Duodenal mucosa (tissue), 2 donors: ENCODE measurements around the gene MMP7.

Experiments
- H3K27ac ChIP-seq: one replicate; pipeline ENCODE4 v1.7.0; 2013; ENCODE audit warnings: low read depth, low read length
- H3K27me3 ChIP-seq, 2 donors: one replicate each; pipeline ENCODE4 v1.7.0; 2013; ENCODE audit warnings: low read length in 2 of 2, control low read depth in 1 of 2; ENCODE audit not compliant: insufficient read depth in 2 of 2, control insufficient read depth in 1 of 2
- H3K36me3 ChIP-seq, 2 donors: one replicate each; pipeline ENCODE4 v1.7.0; 2013; ENCODE audit warnings: low read length in 2 of 2, control low read depth in 1 of 2; ENCODE audit not compliant: insufficient read depth in 2 of 2, control insufficient read depth in 1 of 2
- H3K4me1 ChIP-seq, 2 donors: one replicate each; pipeline ENCODE4 v1.7.0; 2013; ENCODE audit warnings: low read length in 2 of 2, control low read depth in 1 of 2; ENCODE audit not compliant: insufficient read depth in 2 of 2, control insufficient read depth in 1 of 2
- H3K4me3 ChIP-seq, 2 donors: one replicate each; pipeline ENCODE4 v1.7.0; 2013; ENCODE audit warnings: low read length in 2 of 2, low read depth in 1 of 2
- H3K9ac ChIP-seq, 2 donors: one replicate each; pipeline ENCODE4 v1.7.0; 2013; ENCODE audit warnings: low read length in 2 of 2, low read depth in 1 of 2
- H3K9me3 ChIP-seq, 2 donors: one replicate each; pipeline ENCODE4 v1.7.0; 2013; ENCODE audit warnings: low read length in 2 of 2, control low read depth in 1 of 2; ENCODE audit not compliant: control insufficient read depth in 1 of 2

The MMP7 gene

GRCh38 chr11:102561636-102562035, 31.1 kb upstream of the MMP7 start:
- H3K4me1 ChIP-seq: peaks cover 6 to 11% of the 10 kb centered on the region in 2 donors
- no peaks in the 10 kb centered on the region for H3K36me3 ChIP-seq
- no peak overlapping the region for H3K27ac ChIP-seq

DNA sequence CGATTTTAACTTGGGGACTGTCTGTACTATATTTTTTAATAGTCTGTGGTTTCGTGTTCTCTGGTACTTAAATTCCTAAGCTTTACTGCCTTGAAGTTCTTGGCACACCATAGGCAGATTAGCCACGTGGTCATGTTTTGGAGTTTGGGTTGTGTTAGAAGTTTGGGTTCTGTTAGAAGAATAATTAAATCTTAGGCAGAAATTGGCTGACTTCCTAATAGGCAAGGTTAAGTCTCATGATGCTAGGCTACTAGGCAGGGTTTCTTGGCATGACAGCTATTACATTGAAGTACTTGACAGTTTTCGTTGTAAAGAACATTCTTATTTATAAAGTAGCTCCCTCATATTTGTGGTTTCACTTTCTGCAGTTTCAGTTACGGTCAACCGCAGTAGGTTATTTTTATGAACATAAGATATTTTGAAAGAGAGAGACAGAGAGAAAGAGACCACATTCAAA, 30.0 kb upstream of the MMP7 start:
- no peak overlapping the region for H3K9ac ChIP-seq
- no peaks in the 10 kb centered on the region for H3K9me3 ChIP-seq
- no peaks in the 10 kb centered on the region for H3K27me3 ChIP-seq
- no peaks in the 10 kb centered on the region for H3K36me3 ChIP-seq
- H3K4me3 ChIP-seq: peak overlapping the region; percentile 5 to 12
- peaks cover 6 to 11% of the 10 kb centered on the region in 2 donors for H3K4me1 ChIP-seq
- no peak overlapping the region for H3K27ac ChIP-seq

More at GRCh38 chr11:102561636-102562035, 31.1 kb upstream of the MMP7 start:
- Histone ChIP-seq H3K27me3 (no peaks in the 10 kb centered on the region), H3K9ac (no peak overlapping the region), H3K4me3 (no peak overlapping the region), H3K9me3 (peaks cover 2 to 6% of the 10 kb centered on the region in 2 donors)

DNA sequence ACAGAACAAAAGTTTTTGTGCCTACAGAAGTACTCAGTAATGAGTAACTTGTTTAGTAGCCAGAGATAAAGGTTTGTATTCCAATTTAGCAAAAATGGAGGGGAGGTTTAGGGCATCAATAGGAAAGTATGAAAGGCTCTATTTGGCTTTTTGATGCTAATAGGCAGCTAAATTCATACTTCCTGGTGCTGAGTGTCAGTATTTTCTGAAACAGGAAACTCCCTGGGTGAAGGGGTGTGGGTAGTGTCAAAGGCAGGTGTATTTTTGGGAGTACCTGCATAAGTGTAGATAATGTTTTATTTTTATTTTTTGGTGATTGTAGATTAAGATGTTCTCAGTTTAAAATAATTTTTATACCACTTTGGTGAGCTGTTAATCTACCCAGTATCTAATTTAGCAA, 29.3 kb upstream of the MMP7 start:
- Histone ChIP-seq H3K27ac (no peak overlapping the region), H3K9me3 (no peaks in the 10 kb centered on the region), H3K4me1 (peaks cover 6 to 7% of the 10 kb centered on the region in 2 donors), H3K4me3 (no peak overlapping the region), H3K36me3 (no peaks in the 10 kb centered on the region), H3K9ac (no peak overlapping the region), H3K27me3 (no peaks in the 10 kb centered on the region)

DNA sequence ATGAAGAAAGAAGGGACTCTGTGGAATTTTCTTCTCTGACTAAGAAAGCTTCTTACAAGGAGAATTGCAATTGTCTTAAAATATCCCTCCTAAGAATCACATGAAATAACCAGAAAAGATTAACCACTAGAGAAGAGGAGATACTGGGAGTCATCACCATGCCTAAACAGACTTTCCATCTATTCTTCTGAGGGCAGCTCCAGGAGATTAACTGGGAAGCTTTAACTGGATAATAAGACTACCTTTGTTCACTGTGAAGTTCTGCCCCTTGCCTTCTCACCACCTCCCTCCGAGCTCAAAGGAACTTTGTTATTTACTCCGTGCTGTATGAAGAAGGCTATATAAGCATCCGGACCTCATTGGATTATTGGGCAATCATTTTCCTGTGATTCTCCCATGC, 24.5 kb upstream of the MMP7 start:
- Histone ChIP-seq H3K4me3 (no peak overlapping the region), H3K9me3 (no peaks in the 10 kb centered on the region), H3K27ac (no peak overlapping the region), H3K36me3 (no peaks in the 10 kb centered on the region), H3K9ac (no peak overlapping the region), H3K27me3 (no peaks in the 10 kb centered on the region), H3K4me1 (no peaks in the 10 kb centered on the region)

GRCh38 chr11:102553835-102554282, 23.3 kb upstream of the MMP7 start:
- Histone ChIP-seq H3K27ac (no peak overlapping the region), H3K9me3 (no peaks in the 10 kb centered on the region), H3K4me3 (no peak overlapping the region), H3K36me3 (no peaks in the 10 kb centered on the region), H3K4me1 (no peaks in the 10 kb centered on the region), H3K27me3 (no peaks in the 10 kb centered on the region), H3K9ac (no peak overlapping the region)

- H3K4me3 ChIP-seq: no peak overlapping the region
- no peak overlapping the region for H3K9ac ChIP-seq
- H3K9me3 ChIP-seq: no peaks in the 10 kb centered on the region
- no peaks in the 10 kb centered on the region for H3K36me3 ChIP-seq
- no peaks in the 10 kb centered on the region for H3K27me3 ChIP-seq
- no peak overlapping the region for H3K27ac ChIP-seq
- H3K4me1 ChIP-seq: no peaks in the 10 kb centered on the region
Measured at GRCh38 chr11:102552447-102553194, 22.1 kb upstream of the MMP7 start.

DNA sequence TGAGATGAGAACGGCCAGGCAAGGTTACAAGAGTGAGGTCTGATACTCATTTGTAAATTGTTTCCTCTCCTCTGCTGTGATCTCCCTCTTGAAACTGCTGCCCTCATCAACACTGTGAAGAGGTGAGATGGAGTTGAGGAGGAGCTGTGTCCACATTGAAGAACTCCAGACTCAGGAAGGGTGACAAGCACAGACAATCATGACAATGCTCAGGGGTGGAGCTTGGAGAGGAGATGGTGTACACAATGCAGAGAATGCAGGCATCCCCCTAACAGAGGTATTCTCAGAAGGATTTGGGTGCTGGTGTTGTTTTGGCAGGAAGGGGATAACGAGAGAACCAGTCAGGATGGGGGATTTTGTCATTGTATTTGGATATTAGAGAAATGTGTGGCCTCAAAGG, 21.5 kb upstream of the MMP7 start:
- H3K9me3 ChIP-seq: no peaks in the 10 kb centered on the region
- no peak overlapping the region for H3K27ac ChIP-seq
- H3K9ac ChIP-seq: no peak overlapping the region
- H3K4me1 ChIP-seq: no peaks in the 10 kb centered on the region
- H3K36me3 ChIP-seq: no peaks in the 10 kb centered on the region
- H3K4me3 ChIP-seq: no peak overlapping the region
- H3K27me3 ChIP-seq: no peaks in the 10 kb centered on the region

- Histone ChIP-seq H3K9me3 (no peaks in the 10 kb centered on the region), H3K4me3 (no peak overlapping the region), H3K27ac (no peak overlapping the region), H3K4me1 (no peaks in the 10 kb centered on the region), H3K36me3 (no peaks in the 10 kb centered on the region), H3K9ac (no peak overlapping the region), H3K27me3 (no peaks in the 10 kb centered on the region)
Measured at GRCh38 chr11:102551169-102551781, 20.7 kb upstream of the MMP7 start.

DNA sequence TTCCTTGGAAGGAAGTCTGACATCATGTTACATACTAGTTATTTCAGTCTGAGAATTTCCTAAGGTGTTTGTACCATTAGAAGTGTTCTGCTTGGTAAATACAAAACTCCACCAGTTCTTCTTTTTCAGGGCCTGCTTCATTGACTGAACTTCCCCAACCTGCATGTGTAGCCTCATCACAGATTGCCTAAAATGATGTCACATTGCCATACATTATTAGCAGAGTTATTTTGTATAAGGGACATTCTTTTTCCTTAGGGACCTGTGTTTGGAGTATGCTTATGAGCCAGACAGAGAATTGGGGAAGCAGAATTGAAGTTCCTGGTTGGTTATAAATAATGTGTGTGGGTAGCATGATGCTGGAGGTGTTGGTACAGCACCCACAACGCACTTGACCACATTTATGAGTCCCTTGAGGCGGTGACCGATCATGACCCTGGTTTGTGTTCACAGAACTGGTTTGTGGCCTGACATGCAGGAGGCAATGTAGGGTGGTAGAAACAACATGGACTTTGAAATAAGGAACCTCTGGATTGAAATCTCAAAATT, 16.4 kb upstream of the MMP7 start:
- Histone ChIP-seq H3K27ac (no peak overlapping the region), H3K36me3 (no peaks in the 10 kb centered on the region), H3K9me3 (no peaks in the 10 kb centered on the region), H3K4me3 (no peak overlapping the region), H3K9ac (no peak overlapping the region), H3K4me1 (no peaks in the 10 kb centered on the region), H3K27me3 (no peaks in the 10 kb centered on the region)

DNA sequence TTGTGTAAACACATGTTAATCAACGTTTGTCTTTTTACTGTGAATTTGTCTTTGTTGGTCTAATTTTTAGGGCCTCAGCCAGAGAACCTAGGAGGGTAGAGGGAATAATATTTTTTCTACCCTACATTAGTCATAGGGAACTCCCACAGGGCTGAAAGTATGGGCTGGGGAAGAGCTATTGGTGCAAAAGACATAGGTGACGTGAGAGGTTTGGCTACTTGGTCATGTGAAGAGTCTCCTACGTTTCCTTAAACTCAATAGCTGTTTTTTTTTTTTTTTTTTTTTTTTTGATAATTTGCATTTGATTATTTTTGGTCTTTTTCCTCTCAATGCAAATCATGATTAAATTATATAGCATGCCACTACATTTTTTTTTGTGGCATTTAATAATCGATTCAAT, 15.9 kb upstream of the MMP7 start:
- Histone ChIP-seq H3K27ac (no peak overlapping the region), H3K36me3 (no peaks in the 10 kb centered on the region), H3K4me3 (no peak overlapping the region), H3K9ac (no peak overlapping the region), H3K27me3 (no peaks in the 10 kb centered on the region), H3K4me1 (no peaks in the 10 kb centered on the region), H3K9me3 (no peaks in the 10 kb centered on the region)
